CD14-positive monocyte (primary cell): ENCODE measurements around the gene NMT1. TPM values are rescaled to one million over a fixed set of nuclear protein-coding genes. Genes with fewer than 3 reads are reported as not detected.
A peak's percentile ranks its signal among the peaks of the same experiment; 100 is the strongest.

Experiments used
- DNase-seq, 3 donors: peaks; one replicate each; pipeline ENCODE4 v3.0.0-alpha.2; 2011 to 2022
- H2AFZ ChIP-seq: 2 replicates; pipeline ENCODE4 v1.6.0; 2012; ENCODE audit warnings: mild to moderate bottlenecking, low read depth, low read length, inconsistent platforms; ENCODE audit not compliant: insufficient read depth, poor library complexity, severe bottlenecking
- H3K27ac ChIP-seq, 2 donors: 1 replicate in 1 of 2; 2 replicates in 1 of 2; pipeline ENCODE4 v1.5.1; 2012 to 2013; ENCODE audit warnings: low read length in 2 of 2, control low read depth in 1 of 2, inconsistent platforms in 1 of 2, low read depth in 1 of 2, mild to moderate bottlenecking in 1 of 2
- H3K27me3 ChIP-seq, 2 donors: one replicate each; pipeline versions ENCODE4 v1.6.0 to v1.6.1; 2011 to 2013; ENCODE audit warnings: low read length in 2 of 2; ENCODE audit not compliant: control insufficient read depth in 2 of 2, insufficient read depth in 2 of 2
- H3K36me3 ChIP-seq, 2 donors: replicated peaks in 1 of 2; 1 replicate in 1 of 2; 2 replicates in 1 of 2; pipeline versions ENCODE4 v1.5.1 to v1.6.1; 2012 to 2013; ENCODE audit warnings: low read length in 2 of 2, control low read depth in 1 of 2, inconsistent platforms in 1 of 2, mild to moderate bottlenecking in 1 of 2; ENCODE audit not compliant: insufficient read depth in 2 of 2, control insufficient read depth in 1 of 2
- H3K4me1 ChIP-seq, 2 donors: 1 replicate in 1 of 2; 2 replicates in 1 of 2; pipeline versions ENCODE4 v1.5.1 to v1.6.1; 2012 to 2013; ENCODE audit warnings: low read length in 2 of 2, control low read depth in 1 of 2, inconsistent platforms in 1 of 2, mild to moderate bottlenecking in 1 of 2, moderate library complexity in 1 of 2; ENCODE audit not compliant: insufficient read depth in 2 of 2, control insufficient read depth in 1 of 2
- H3K4me2 ChIP-seq: replicated peaks from 2 replicates; pipeline ENCODE3; 2012; ENCODE audit warnings: low read length, moderate library complexity, mild to moderate bottlenecking; ENCODE audit not compliant: poor library complexity, severe bottlenecking; ENCODE audit errors: extremely low read depth
- H3K4me3 ChIP-seq, 3 experiments: fragments of 200-600 bp in 1 of 3; sonication (generic) in 1 of 3; replicated peaks in 1 of 3; 1 replicate in 2 of 3; 2 replicates in 1 of 3; pipeline ENCODE4 v1.5.1; 2011 to 2013; ENCODE audit warnings: low read length in 3 of 3, mild to moderate bottlenecking in 3 of 3, control low read depth in 2 of 3, low read depth in 2 of 3, inconsistent platforms in 1 of 3, moderate library complexity in 1 of 3
- H3K79me2 ChIP-seq: 2 replicates; pipeline ENCODE4 v1.6.0; 2012; ENCODE audit warnings: mild to moderate bottlenecking, control low read depth, inconsistent platforms, low read length, moderate library complexity; ENCODE audit not compliant: insufficient read depth
- H3K9ac ChIP-seq: 2 replicates; pipeline ENCODE4 v1.6.0; 2017; ENCODE audit warnings: low read length, mild to moderate bottlenecking; ENCODE audit not compliant: insufficient read depth, poor library complexity, severe bottlenecking
- H3K9me3 ChIP-seq, 2 donors: replicated peaks in 1 of 2; 1 replicate in 1 of 2; 2 replicates in 1 of 2; pipeline versions ENCODE4 v1.5.1 to v1.6.1; 2012 to 2013; ENCODE audit warnings: low read length in 2 of 2, control low read depth in 1 of 2; ENCODE audit not compliant: control insufficient read depth in 1 of 2, insufficient read depth in 1 of 2
- H4K20me1 ChIP-seq: 2 replicates; pipeline ENCODE4 v1.6.0; 2012; ENCODE audit warnings: mild to moderate bottlenecking, low read length, control low read depth, moderate library complexity; ENCODE audit not compliant: insufficient read depth
- H3K27ac Mint-ChIP-seq, 7 donors: one replicate each; pipeline ENCODE4 v1.8.0; 2020; ENCODE audit warnings: mild to moderate bottlenecking in 7 of 7, mixed read lengths in 7 of 7, moderate library complexity in 6 of 7, inconsistent platforms in 2 of 7
- H3K27me3 Mint-ChIP-seq, 3 donors: one replicate each; pipeline ENCODE4 v1.8.0; 2021 to 2022; ENCODE audit warnings: low read depth in 3 of 3, mild to moderate bottlenecking in 3 of 3, mixed read lengths in 3 of 3, moderate library complexity in 3 of 3, inconsistent platforms in 1 of 3
- H3K36me3 Mint-ChIP-seq, 2 donors: one replicate each; pipeline ENCODE4 v1.8.0; 2020; ENCODE audit warnings: mixed read lengths in 2 of 2, inconsistent platforms in 1 of 2, mild to moderate bottlenecking in 1 of 2
- H3K4me1 Mint-ChIP-seq: one replicate; pipeline ENCODE4 v1.8.0; 2020; ENCODE audit warnings: mild to moderate bottlenecking, mixed read lengths
- H3K4me3 Mint-ChIP-seq, 2 donors: one replicate each; pipeline ENCODE4 v1.8.0; 2020; ENCODE audit warnings: mild to moderate bottlenecking in 2 of 2, mixed read lengths in 2 of 2, moderate library complexity in 1 of 2
- H3K9me3 Mint-ChIP-seq, 7 donors: one replicate each; pipeline ENCODE4 v1.8.0; 2020 to 2022; ENCODE audit warnings: mixed read lengths in 7 of 7, mild to moderate bottlenecking in 6 of 7, moderate library complexity in 6 of 7, inconsistent platforms in 2 of 7
- WGBS: methylation state at CpG from one replicate; pipeline ENCODE4 v1.1.5; 2013; ENCODE audit warnings: missing lambda C conversion rate; ENCODE audit not compliant: insufficient coverage; 5-methylcytosine and 5-hydroxymethylcytosine counted together
- intact Hi-C, 2 donors: fragments of 100-400 bp; cut with micrococcal nuclease; formaldehyde crosslinking; loops; one replicate each; pipeline versions ENCODE4 v1.15.0 to v1.15.1; 2023
- polyA plus RNA-seq, 3 donors: library from polyadenylated mRNA; depleted of rRNA in 1 of 3; unstranded in 2 of 3; stranded (reverse) in 1 of 3; fragments of 300-500 nt in 2 of 3; fragments of >200 nt in 1 of 3; fragmentation: Illumina TruSeq in 2 of 3; gene quantifications; 1 replicate in 2 of 3; 2 replicates in 1 of 3; pipeline ENCODE4 v1.2.3, GENCODE V29; 2012 to 2021
- TF ChIP-seq, protein P1 (sequence below): fragments of 200-600 bp; IDR thresholded peaks from one replicate; pipeline ENCODE4 v1.8.0; 2022; ENCODE audit warnings: antibody characterized with exemption, mild to moderate bottlenecking

NMT1 gene
- polyA plus RNA-seq, 3 donors = 27.2 to 50.2 (median 45.1) TPM

DNA sequence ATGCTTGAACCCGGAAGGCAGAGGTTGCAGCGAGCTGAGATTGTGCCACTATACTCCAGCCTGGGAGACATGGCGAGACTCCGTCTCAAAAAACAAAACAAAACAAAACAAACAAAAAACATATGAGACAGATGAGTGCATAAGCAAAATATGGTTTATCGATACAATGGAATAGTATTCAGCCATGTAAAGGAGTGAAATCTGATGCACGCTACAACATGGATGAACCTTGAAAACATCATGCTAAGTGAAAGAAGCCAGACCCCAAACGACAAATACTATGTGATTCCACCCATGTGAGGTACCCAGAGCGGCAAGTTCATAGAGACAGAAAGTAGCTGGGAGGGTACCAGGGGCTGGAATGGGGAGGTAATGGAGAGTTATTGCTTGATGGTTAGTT, 64.4 kb downstream of the NMT1 start:
- H3K79me2 ChIP-seq = no peaks in the 10 kb centered on the region

DNA sequence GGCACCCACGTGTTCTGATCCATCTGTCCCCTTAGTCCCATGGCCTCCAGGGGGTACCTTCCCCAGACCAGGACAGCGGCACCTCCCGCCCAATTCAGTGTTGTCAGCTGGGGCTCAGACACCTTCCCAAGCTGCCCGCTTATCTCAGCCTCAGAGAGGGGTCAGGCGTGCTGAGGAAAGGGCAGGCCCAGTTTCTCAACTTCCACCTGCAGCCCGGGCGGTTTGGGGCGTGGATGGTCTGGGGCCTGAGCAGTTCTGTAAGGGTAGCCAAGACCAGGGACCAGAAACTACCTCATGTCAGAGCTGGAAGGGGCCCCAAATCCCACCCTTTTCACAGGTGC, 66.1 kb downstream of the NMT1 start:
- no peaks in the 10 kb centered on the region for H3K79me2 ChIP-seq
- H2AFZ ChIP-seq = no peak overlapping the region
- peaks cover 35% of the 10 kb centered on the region for H3K4me1 Mint-ChIP-seq
- H3K27me3 ChIP-seq = peaks cover 0 to 8% of the 10 kb centered on the region in 2 donors
- H3K4me1 ChIP-seq = peaks cover 23 to 41% of the 10 kb centered on the region in 2 donors
- DNase-seq = no peak
- H4K20me1 ChIP-seq = no peaks in the 10 kb centered on the region
- TF ChIP-seq, protein P1, sequence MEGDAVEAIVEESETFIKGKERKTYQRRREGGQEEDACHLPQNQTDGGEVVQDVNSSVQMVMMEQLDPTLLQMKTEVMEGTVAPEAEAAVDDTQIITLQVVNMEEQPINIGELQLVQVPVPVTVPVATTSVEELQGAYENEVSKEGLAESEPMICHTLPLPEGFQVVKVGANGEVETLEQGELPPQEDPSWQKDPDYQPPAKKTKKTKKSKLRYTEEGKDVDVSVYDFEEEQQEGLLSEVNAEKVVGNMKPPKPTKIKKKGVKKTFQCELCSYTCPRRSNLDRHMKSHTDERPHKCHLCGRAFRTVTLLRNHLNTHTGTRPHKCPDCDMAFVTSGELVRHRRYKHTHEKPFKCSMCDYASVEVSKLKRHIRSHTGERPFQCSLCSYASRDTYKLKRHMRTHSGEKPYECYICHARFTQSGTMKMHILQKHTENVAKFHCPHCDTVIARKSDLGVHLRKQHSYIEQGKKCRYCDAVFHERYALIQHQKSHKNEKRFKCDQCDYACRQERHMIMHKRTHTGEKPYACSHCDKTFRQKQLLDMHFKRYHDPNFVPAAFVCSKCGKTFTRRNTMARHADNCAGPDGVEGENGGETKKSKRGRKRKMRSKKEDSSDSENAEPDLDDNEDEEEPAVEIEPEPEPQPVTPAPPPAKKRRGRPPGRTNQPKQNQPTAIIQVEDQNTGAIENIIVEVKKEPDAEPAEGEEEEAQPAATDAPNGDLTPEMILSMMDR = no peak
- intact Hi-C loops = no loop called here
- peaks cover 7 to 14% (median 12%) of the 10 kb centered on the region in 3 donors for H3K27me3 Mint-ChIP-seq
- no peaks in the 10 kb centered on the region for H3K36me3 ChIP-seq
- H3K4me3 ChIP-seq = no peak overlapping the region
- H3K36me3 Mint-ChIP-seq = no peaks in the 10 kb centered on the region
- H3K9me3 Mint-ChIP-seq = no peaks in the 10 kb centered on the region
- no peak overlapping the region for H3K27ac ChIP-seq
- WGBS = 83% methylated on average over 5 of the region's 8 CpGs
- peak overlapping the region in 1 of 7 donors; percentile 6 for H3K27ac Mint-ChIP-seq
- no peak overlapping the region for H3K4me2 ChIP-seq
- H3K9me3 ChIP-seq = no peaks in the 10 kb centered on the region
- no peak overlapping the region for H3K4me3 Mint-ChIP-seq
- H3K9ac ChIP-seq = no peak overlapping the region

More for the DNA sequence above, 64.4 kb downstream of the NMT1 start:
- peak overlapping the region in 3 of 7 donors; percentile 22 to 32 (median 31) for H3K27ac Mint-ChIP-seq
- Histone ChIP-seq H3K36me3 (no peaks in the 10 kb centered on the region), H3K9ac (no peak overlapping the region), H2AFZ (no peak overlapping the region), H3K27ac (no peak overlapping the region), H3K27me3 (peaks cover 0 to 15% of the 10 kb centered on the region in 2 donors), H3K4me3 (no peak overlapping the region), H3K9me3 (no peaks in the 10 kb centered on the region), H4K20me1 (no peaks in the 10 kb centered on the region), H3K4me2 (no peak overlapping the region), H3K4me1 (peaks cover 17 to 38% of the 10 kb centered on the region in 2 donors)
- peaks cover 10 to 17% (median 14%) of the 10 kb centered on the region in 3 donors for H3K27me3 Mint-ChIP-seq
- intact Hi-C loops = no loop called here
- no peak for DNase-seq
- H3K9me3 Mint-ChIP-seq = peaks cover 0 to 5% (median 0%) of the 10 kb centered on the region in 7 donors
- H3K4me3 Mint-ChIP-seq = no peak overlapping the region
- peaks cover 33% of the 10 kb centered on the region for H3K4me1 Mint-ChIP-seq
- 100% methylated on average over 2 of the region's 8 CpGs for WGBS
- H3K36me3 Mint-ChIP-seq = peaks cover 0 to 2% of the 10 kb centered on the region in 2 donors
- TF ChIP-seq, protein P1 = no peak
